ENCODE measurements around the gene STAT4.

- TF ChIP-seq CTCF (conservative IDR thresholded peaks at IDR 0.05 in 1 of 2, IDR thresholded peaks at IDR 0.05 in 1 of 2; ENCODE audit: extremely low read depth in 1 of 2, insufficient read depth in 1 of 2, low read depth in 1 of 2, low read length in 2 of 2) (no peak), EZH2 (IDR thresholded peaks at IDR 0.05; ENCODE audit: borderline replicate concordance, low read length) (no peak)
Observed at GRCh38 chr2:191158747-191159146, 8.0 kb upstream of the STAT4 start.

Measured in mammary epithelial cell (primary cell).